Stimulated activated CD4-positive, alpha-beta T cell treated with anti-CD3 and anti-CD28 coated beads, Interleukin-12 subunit alpha, Interleukin-12 subunit beta, amount 100 ng/mL, for 24 hours (primary cell): ENCODE results near the gene C1QTNF1.
"Not testable (repeated sequence)": the region's sequence is repeated elsewhere in the genome, so short reads cannot be mapped to it uniquely, and the experiment has no call there.

Experiments
- DNase-seq, 2 experiments: peaks; one replicate each; pipeline ENCODE4 v3.0.0-alpha.2; 2020; ENCODE audit warnings: low read depth in 2 of 2

C1QTNF1 gene

DNA sequence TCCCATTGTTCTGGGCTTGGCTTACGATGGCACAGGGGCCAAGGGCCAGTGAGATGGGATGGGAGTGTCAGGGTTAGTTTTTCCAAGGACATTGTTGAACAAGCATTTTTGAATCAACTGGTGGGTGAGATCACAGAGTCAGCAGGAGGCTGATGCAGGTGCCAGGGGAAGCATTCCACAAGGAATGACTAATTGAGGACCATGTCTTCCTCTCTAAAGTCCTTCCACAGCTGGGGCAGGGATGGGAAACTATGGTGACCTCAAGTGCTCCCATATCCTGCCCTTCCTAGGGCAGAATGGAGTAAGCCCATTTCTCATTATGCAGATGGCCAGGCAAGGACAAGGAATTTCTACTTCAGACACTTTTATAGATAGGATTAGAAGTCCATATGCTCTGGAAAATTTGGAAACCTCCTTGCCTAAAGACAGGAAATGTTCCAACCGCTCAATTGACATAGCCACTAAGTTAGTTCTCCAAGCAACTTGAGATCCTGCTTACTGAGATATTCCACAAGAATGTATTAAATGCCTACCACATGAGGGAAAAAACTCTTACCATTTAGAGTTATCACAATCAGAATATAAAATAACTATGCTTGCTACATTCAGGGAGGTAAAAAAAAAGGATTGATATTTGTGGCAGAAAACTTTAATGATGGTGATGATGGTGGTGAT, 29.4 kb downstream of the C1QTNF1 start:
- DNase-seq = no peak

DNA sequence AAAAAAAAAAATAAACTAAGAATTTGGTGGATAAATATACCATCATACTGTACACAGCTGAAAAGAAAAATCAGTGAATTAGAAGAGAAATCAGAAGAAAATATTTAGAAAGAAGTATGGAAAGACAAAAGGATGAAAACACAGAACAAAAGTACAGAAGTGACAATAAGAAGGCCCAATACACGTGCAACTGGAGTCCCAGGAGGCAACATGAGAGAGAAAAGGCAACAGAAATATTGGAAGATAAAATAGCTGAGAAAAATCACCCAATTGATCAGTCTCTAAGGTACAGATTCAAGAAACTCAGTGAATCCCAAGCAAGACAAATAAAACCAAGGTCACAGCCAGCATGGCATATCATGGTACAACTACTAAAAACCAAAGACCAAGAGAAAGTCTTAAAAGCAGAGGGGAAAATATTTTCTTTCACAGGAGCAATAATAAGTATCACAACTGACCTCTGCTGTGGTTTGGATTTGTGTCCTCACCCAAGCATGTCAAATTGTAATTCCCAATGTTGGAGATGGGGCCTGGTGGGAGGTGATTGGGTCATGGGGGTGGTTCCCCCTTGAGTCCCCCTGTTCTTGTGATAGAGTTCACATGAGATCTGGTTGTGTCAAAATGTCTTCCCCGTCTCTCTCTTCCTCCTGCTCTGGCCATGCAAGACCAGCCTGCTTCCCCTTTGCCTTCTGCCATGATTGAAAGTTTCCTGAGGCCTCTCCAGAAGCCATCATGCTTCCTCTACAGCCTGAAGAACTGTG, 30.4 kb downstream of the C1QTNF1 start:
- DNase-seq = no peak

DNA sequence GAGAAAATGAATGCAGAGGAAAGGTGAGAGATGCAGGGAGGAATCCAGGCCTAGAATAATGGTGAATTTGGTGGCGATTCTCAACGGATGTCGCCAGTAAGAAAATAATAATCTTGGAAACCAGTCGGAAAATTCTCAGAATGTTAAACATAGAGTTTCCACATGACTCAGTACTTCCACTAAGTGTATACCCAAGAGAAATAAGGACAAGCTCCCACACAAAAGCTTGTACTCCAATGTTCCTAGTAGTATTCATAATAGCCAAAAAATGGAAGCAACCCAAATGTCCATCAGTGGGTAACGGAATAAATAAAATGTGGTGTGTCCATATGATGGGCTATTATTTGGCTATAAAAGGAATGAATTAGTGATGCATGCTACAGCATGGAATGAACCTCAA, 31.2 kb downstream of the C1QTNF1 start:
- no peak for DNase-seq

DNA sequence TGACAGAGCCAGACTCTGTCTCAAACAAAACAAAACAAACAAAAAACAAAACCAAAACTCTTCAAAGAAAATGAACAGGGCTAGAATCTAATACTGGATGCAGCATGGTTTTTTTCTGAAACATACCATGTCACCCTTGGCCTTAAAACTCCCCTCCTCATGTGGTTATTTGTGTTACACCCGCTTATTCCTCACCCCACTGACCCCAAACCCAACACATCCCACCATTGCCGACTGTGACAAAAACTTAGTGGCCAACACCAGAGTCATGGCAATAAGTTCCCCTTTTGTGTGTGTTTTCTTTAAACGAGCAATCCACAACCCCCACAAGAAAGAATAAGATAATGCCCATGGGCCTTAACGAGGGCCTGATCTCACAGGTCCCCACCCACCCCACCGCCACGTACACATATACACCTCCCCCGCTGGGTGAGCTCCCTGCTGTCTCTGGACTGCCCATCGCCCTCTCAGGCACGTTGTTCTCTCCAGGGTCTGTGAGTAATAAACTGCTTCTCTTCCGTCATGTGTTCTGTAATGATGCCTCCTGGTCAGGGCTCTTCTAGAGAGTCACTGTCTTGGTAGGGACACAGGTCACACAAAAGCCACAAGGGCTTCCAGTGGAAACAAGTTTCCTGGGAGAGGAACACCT, 33.9 kb downstream of the C1QTNF1 start:
- no peak for DNase-seq

- DNase-seq = no peak
These were observed 38.7 kb downstream of the C1QTNF1 start for GRCh38 chr17:79062691-79063090.

DNA sequence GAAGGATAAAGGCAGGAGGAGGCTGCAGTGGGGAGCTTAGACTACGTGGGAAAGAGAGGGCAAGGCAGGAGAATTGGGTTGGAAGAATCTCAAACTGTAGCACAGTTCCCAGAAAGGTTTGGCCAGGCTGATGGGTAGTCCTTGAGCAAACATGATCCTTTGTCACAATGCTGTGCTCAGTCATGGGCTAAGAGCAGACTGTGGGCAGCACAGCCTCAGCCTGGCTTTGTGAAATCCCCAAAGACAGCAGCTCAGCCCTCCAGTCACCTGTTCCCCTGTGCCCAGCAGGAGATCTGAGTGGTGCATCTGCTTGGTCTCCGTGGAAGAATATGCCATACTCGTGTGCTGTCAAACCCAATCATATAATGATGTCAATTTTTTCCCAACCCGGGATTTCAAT, 40.1 kb downstream of the C1QTNF1 start:
- no peak for DNase-seq

- peak; percentile 21 to 46 for DNase-seq
These were observed 41.2 kb downstream of the C1QTNF1 start for GRCh38 chr17:79065105-79065670.

- DNase-seq = no peak
These were observed 43.0 kb downstream of the C1QTNF1 start for GRCh38 chr17:79066963-79067362.

- DNase-seq = no peak
These were observed 46.4 kb downstream of the C1QTNF1 start for GRCh38 chr17:79070266-79070880.

- no peak for DNase-seq
These were observed 47.3 kb downstream of the C1QTNF1 start for GRCh38 chr17:79071161-79071740.

GRCh38 chr17:79072544-79072943, 48.6 kb downstream of the C1QTNF1 start:
- no peak for DNase-seq

GRCh38 chr17:79073016-79073705, 49.2 kb downstream of the C1QTNF1 start:
- DNase-seq = no peak

DNA sequence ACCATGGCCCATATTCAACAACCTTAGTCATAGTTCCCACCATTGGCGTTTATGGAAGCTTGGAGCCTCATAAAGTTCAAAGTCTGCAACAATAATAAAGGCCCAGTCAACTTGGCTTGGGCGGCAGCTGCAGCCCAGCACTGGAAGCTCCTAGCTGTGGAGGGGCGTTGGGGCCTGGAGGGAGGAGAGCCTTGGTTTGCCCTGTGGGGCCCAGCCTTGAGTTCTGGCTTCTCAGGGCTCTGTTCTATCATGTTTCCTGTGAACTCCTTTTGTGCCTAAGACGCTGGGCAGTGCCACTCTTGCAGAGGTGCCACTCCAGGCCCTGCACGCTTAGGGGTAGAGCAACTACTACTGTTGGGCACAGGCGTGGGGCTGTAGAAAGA, 49.7 kb downstream of the C1QTNF1 start:
- DNase-seq = no peak

DNA sequence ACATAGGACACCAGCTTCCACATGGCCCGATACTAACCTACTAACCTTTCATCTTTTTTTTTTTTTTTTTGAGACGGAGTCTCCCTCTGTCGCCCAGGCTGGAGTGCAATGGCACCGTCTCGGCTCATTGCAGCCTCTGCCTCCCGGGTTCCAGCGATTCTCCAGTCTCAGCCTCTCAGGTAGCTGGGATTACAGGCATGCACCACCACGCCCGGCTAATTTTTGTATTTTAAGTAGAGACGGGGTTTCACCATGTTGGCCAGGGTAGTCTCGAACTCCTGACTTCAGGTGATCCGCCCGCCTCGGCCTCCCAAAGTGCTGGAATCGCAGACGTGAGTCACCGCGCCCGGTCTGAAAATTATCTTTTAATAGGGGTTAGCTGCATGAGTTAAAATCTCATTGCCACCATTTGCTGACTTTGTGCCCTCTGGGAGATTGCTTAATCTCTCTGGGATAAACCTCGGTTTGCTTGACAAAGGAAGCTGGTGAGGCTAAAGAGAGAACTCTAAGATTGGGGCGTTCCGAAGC, 50.2 kb downstream of the C1QTNF1 start:
- DNase-seq = not testable (repeated sequence)

DNA sequence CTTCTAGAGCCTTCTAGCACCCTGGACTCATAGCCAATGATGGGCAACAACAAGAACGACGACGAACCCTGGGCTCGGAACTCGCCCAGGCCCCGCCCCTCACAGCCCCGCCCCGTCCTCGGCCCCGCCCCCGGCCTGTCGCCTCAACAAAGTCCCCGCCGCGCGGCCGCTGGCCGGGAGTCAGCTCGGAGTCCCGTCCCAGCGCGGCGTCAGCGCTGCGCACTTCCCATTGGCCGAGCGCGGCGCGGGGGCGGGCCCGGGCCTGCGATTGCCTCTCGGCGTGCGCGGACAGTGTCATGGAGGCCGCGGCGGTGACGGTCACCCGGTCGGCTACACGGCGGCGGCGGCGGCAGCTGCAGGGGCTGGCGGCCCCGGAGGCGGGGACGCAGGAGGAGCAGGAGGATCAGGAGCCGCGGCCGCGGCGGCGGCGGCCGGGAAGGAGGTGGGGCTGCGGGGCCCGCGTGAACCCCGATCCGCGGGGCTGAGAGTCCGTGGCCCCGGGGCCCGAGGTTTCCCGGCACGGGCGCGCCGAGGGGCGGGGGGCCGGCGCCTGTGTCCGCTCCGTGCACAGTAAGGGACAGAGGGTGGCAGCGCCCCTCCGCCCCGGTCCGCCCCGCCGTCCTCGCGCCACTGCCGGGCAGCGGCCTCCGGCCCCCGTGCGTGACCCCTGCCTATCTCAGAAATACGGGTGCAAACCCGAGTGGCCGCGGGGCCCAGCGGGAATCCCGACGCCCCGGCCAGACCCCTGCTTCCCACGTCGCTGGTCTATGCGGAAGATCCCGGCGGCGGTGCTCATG, 50.9 kb downstream of the C1QTNF1 start, which contains the start of gene ENGASE:
Gene ENGASE, plus strand, starts transcription at position 176 of the 797 bp plus-strand sequence. Its CDS starts 121 bp downstream, at position 297.
- peak; percentile 76 to 86 for DNase-seq

GRCh38 chr17:79075446-79075750, 51.4 kb downstream of the C1QTNF1 start:
- DNase-seq = no peak

DNA sequence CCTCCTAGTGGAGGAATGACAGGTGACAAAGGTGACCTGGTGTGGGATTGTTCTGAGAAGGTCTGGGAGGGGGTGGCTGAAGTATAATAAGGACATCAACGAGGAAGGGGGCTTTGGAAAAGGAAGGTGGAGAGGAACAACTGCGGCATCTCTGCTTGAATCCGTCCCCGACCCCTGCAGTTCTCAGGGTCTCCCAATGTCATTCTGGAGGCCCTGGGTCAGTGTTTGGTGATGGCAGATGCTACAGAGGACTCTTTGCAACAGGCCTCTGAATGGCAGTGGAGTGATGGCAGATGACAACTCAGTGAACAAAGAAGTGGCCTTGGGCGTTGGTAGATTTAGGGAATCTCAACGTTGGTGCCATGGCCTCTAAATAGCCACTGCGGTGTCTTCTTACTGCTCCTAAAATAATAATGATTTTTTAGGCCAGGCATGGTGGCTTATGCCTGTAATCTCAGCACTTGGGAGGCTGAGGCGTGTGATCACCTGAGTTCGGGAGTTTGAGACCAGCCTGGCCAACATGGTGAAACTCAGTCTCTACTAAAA, 52.0 kb downstream of the C1QTNF1 start:
- DNase-seq = no peak

- no peak for DNase-seq
These were observed 53.6 kb downstream of the C1QTNF1 start for GRCh38 chr17:79077587-79077986.

- no peak for DNase-seq
These were observed 54.7 kb downstream of the C1QTNF1 start for GRCh38 chr17:79078476-79079190.
